ENCODE results near the gene ADM2.
"Not testable (repeated sequence)": the region's sequence is repeated elsewhere in the genome, so short reads cannot be mapped to it uniquely, and the experiment has no call there.

ADM2 gene

DNA sequence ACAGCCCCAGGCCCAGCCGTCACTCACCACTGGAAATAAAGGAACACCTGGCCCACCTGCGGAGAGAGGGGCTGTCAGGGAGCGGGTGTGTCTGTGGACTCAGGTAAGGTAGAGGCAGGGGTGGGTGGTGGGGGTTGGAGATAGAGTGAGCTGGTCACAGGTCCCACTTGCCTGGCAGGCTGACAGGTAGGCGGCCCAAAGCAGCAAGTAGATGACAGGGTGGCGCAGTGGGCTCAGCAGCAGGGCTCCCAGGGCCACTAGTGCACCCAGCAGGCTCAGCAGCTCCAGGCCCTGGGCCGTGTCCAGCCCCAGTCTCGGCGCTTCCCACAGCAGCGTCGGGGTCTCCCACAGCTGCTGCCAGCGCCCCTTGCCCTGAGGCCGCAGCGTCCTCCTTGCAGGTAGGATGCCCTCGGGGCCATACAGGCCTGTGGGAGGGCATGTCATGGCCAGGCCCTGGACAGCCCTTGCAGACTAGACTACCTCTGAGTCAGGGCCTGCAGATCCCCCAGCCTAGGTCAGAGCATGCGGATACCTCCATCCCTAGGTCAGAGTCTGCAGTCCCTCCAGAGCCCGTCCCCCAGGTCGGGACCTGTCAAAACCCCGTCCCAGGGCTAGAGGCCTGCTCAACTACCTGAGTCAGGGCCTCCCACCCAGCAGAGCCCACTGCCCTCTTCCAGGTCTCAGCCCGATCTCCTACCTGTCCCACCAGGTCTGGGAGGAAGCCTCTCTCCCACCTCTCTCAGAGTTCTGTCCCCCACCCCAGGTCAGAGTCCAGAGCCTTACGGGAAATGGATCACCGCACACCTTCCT, 25.5 kb downstream of the ADM2 start:
- no peak for DNase-seq (ENCODE audit: low read depth)

- DNase-seq (ENCODE audit: low read depth): no peak
Observed at GRCh38 chr22:50507421-50507990, 26.2 kb downstream of the ADM2 start, which contains the start of gene LMF2. Gene LMF2, minus strand, starts transcription at chr22:50507702. Its CDS starts 27 bp downstream, at chr22:50507675.

DNA sequence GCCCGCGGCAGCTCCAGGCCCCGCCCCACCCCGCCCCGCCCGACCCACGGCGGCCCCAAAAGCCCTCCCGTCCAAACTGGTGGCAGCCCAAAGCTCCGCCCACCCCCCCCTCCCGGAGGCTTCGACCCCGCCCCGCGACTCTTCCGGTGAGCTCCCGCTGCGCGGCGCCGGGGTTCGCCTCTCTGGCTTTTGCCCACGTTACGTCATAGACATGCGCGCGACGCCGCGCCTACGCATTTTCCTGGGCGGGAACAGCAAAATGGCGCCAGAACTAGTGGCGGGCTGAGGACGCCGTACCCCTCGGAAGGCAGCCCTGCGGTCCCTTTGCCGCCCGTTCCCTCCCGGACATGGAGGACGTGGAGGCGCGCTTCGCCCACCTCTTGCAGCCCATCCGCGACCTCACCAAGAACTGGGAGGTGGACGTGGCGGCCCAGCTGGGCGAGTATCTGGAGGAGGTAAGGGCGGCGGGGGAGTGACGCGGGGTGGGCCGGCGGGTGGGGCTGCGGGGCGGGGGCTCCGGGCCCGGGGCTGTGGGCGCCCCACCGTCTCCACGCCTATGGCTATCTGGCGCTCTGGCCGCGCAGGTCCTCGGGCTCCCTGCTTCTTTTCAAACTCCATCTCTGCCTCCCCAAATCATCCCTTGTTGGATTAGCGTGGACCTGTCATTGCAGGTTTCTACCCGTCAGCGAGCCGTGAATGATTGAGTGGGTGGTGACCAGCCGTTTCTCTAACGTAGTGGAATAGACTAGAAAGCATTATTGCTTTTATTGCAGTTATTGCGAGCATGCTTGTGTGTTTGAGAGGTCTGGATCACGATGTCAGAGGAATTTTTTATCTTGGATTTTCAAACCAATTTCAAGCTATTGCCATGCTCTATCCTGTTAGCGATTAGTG, 26.9 kb downstream of the ADM2 start, which contains the start of gene NCAPH2:
Gene NCAPH2 (plus strand): TSS at position 234 of the 894 bp plus-strand sequence. CDS start 114 bp downstream, at position 348.
- DNase-seq (ENCODE audit: low read depth): peak; percentile 96

- DNase-seq (ENCODE audit: low read depth): no peak
Observed at GRCh38 chr22:50508897-50509296, 27.6 kb downstream of the ADM2 start.

GRCh38 chr22:50513175-50513574, 31.8 kb downstream of the ADM2 start:
- DNase-seq (ENCODE audit: low read depth): no peak

GRCh38 chr22:50516068-50516467, 34.7 kb downstream of the ADM2 start:
- DNase-seq (ENCODE audit: low read depth): no peak

- DNase-seq (ENCODE audit: low read depth): no peak
Observed at GRCh38 chr22:50516891-50517290, 35.5 kb downstream of the ADM2 start.

DNA sequence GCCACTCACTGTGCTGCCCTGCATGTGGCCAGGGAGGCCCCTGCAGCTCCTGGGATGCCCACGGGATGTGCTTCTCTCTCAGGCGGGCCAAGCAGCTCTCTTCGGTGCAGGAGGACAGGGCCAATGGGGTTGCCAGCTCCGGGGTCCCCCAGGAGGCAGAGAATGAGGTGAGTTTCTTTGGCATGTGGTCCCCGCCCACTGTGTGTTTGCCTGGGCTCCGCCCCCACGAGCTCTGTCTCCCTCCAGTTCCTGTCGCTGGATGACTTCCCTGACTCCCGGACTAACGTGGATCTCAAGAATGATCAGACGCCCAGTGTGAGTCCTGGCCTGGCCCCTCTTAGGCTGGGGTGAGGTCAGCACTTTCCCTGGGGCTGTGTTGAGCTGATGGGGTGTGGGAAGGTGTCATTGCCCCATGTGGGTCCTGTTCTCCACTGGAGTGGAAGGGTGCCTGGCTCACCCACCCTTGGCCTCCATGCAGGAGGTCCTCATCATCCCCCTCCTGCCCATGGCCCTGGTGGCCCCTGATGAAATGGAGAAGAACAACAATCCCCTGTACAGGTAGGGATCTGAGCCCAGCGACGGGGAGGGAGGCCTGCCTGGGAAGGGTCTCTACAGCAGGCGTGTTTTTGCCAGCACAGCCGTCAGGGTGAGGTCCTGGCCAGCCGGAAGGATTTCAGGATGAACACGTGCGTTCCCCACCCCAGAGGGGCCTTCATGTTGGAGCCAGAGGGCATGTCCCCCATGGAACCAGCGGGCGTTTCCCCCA, 36.3 kb downstream of the ADM2 start:
- DNase-seq (ENCODE audit: low read depth): no peak

DNA sequence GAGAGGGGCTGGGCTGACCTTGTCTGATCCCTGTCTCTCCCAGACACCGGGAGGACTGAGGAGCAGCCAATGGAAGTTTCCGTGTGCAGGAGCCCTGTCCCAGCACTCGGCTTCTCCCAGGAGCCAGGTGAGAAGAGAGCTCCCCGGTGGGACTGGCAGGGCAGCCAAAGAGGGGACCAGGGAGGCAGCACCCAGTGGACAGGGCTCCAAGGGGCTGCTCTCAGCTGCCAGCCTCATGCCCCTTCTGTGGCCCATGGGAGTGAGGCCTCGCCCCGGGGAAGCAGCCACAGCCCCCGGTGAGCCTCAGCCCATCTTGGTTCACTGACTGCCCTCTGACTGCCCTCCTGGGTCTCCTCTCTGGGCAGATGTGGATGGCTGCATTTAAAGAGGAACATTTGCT, 37.3 kb downstream of the ADM2 start:
- DNase-seq (ENCODE audit: low read depth): no peak

GRCh38 chr22:50519151-50519550, 37.8 kb downstream of the ADM2 start:
- DNase-seq (ENCODE audit: low read depth): no peak

DNA sequence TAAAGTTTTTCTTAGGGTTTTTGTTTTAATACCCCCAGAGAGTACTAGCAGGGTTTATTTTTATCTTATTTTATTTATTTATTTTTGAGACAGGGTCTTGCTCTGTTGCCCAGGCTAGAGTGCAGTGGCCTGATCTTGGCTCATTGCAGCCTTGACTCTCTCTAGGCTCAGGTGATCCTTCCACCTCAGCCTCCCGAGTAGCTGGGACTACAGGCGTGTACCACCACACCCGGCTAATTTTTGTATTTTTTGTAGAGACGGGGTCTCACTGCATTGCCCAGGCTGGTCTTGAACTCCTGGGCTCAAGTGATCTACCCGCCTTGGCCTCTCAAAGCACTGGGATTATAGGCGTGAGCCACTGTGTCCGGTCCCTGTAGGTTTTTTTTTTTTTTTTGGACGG, 38.8 kb downstream of the ADM2 start:
- not testable (repeated sequence) for DNase-seq (ENCODE audit: low read depth)

DNA sequence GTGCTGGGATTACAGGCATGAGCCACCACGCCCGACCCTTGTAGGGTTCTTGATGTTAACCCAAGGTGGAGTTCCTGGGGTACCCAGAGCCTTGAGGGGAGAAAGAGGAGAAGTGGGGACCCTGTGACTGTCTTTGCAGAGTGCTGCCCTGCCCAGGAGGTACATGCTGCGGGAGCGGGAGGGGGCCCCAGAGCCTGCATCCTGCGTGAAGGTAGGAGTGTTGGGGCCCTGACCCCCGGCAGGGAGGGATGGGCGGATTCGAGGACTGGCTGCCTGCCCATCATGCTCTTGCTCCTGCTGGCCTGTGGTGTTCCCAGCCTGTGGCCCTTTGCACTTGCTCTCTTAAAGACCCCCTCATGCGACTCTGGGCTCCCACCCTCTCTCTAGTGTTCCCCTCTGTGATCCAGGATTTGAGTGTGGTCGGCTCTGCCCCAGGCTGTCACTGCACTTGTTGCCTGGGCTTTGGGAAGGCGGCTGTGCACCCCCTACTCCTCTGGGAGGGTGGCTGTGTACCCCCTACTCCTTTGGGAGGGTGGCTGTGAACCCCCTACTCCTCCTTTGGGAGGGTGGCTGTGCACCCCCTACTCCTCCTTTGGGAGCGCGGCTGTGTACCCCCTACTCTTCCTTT, 39.6 kb downstream of the ADM2 start:
- DNase-seq (ENCODE audit: low read depth): no peak

DNA sequence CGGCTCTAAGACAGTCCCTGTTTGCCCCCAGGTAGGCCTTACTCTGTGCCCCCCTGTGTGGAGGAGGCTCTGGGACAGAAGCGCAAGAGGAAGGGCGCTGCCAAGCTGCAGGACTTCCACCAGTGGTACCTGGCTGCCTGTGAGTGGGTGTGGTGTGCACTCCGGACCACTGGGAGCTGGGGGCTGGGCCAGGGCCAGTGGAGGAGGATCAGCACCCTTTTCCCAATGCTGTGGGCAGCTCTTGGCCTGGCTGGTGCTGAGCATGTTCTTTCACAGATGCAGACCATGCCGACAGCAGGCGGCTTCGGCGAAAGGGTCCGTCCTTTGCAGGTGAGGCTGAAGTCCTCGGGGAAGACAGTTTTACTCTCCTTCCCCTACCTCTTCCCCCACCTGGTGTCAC, 40.4 kb downstream of the ADM2 start:
- no peak for DNase-seq (ENCODE audit: low read depth)

DNA sequence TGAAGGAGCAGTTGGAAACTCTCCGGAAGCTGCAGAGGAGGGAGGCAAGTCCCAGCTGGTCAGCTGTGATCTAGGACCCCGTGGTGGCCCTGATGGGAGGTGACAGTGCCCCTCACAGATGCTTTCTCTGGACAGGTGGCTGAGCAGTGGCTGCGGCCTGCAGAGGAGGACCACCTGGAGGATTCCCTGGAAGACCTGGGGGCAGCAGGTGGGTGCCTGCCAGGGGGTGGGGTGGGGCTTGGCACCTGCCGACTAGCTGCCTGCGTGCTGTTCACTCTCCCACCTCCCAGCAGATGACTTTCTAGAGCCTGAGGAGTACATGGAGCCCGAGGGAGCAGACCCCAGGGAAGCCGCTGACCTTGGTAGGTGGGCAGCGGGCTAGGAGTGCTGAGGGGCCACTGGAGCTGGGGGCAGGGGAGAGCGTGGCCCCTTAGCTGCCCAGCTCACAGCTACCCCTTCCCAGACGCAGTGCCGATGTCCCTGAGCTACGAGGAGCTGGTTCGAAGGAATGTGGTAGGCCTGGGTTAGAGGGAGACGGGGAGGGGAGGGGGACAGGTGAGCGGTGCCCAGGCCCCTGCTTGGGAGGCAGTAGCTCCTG, 41.0 kb downstream of the ADM2 start:
- DNase-seq (ENCODE audit: low read depth): no peak

GRCh38 chr22:50522806-50523438, 41.6 kb downstream of the ADM2 start:
- DNase-seq (ENCODE audit: low read depth): no peak

DNA sequence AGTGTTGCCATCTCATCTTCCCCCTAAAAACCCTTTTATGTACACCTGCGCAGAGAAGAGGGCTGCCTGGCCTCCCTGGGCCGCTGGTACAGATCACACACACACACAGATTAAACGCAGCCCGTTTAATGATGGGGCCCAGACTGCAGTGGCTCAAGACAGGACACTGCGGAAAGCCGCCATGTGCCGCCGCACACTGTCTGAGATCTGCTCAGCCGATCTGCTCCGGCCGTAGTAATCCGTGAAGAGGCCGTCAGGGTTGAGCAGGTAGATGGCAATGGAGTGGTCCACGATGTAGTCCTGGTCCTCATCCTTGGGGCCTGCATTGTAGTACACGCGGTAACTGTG, 42.1 kb downstream of the ADM2 start:
- DNase-seq (ENCODE audit: low read depth): no peak

GRCh38 chr22:50523806-50524675, 42.7 kb downstream of the ADM2 start:
- DNase-seq (ENCODE audit: low read depth): no peak

- DNase-seq (ENCODE audit: low read depth): no peak
Observed at GRCh38 chr22:50524676-50525103, 43.3 kb downstream of the ADM2 start.

DNA sequence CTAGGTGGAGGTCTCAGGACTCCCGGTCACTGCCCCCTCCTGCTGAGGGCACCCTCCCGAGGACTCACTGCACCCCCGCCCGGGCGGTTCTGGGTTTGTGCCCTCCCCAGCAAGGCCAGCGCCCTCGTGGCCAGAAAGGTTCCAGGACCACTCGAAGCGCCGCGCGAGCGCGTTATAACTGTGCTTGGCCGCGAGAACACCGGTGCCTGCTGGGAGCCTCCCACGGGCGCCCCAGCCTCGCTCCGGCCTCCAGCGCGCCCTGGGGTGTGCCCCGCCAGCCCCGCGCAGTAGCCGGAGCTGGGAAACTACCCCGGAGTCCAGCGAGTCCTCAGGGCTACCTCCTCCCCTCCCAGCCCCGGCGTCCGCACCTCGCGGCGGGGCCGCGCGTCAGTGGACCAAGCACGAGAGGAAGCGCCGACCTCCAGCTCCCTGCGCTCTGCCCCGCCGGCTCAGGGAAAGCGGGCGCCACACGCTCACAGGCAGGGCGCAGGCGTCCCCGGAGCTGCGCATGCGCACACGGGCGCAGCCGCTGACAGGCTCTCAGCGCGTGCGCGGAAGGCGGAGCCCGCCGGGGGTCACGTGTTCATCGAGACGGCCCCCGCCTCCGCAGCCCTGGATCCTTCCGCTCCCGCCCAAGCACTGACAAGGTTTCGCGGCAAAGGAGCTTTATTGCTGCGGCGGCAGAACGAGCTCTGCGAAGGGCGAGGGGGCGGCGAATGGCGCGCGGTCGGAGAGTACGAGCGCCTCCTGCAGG, 43.9 kb downstream of the ADM2 start, which contains the start of gene SCO2:
Gene SCO2 (minus strand): TSS at position 495 of the 754 bp plus-strand sequence. CDS start 1,187 bp downstream, outside the sequence.
- DNase-seq (ENCODE audit: low read depth): peak; percentile 98

Data from fibroblast of gingiva (primary cell).